Panc1 (cell line): ENCODE results near the gene VNN1. TPM values are rescaled to one million over a fixed set of nuclear protein-coding genes. Genes with fewer than 3 reads are reported as not detected.

Source experiments
- ATAC-seq: fragments of 200-7000 bp; cut with Tn5 transposase; 2 replicates; pipeline ENCODE4 v1.9.1; 2020; ENCODE audit warnings: mild to moderate bottlenecking, moderate library complexity
- BruUV-seq: library from RNA; stranded (reverse); fragments of 400-500 nt; replicated peaks from 2 replicates; lab custom pipeline; 2021; lab: Mats Ljungman, UMichigan
- CTCF ChIA-PET: fragments of 300-600 bp; sonication (Branson Sonifier 250); formaldehyde crosslinking; loops from one replicate; lab custom pipeline; 2022; ENCODE audit warnings: antibody characterized with exemption; lab: Charles Lee
- POLR2A ChIA-PET: fragments of 300-600 bp; sonication (Branson Sonifier 250); formaldehyde crosslinking; loops from one replicate; lab custom pipeline; 2022; ENCODE audit warnings: antibody characterized with exemption; lab: Charles Lee
- DNase-seq: peaks from one replicate; pipeline ENCODE4 v3.0.0-alpha.2; 2010; ENCODE audit warnings: low read depth, low spot score
- H3K27ac ChIP-seq: 2 replicates; pipeline ENCODE4 v1.5.1; 2011; ENCODE audit warnings: mild to moderate bottlenecking, low read length, inconsistent platforms
- H3K27me3 ChIP-seq: fragments of 200-500 bp; sonication (Bioruptor generic); 2 replicates; pipeline ENCODE4 v1.6.0; 2014; ENCODE audit warnings: low read length, inconsistent platforms; ENCODE audit not compliant: control insufficient read depth, insufficient read depth
- H3K36me3 ChIP-seq: fragments of 200-500 bp; sonication (Bioruptor generic); 2 replicates; pipeline ENCODE4 v1.5.1; 2014; ENCODE audit warnings: inconsistent platforms, mild to moderate bottlenecking, low read length, moderate library complexity; ENCODE audit not compliant: control insufficient read depth, insufficient read depth
- H3K4me1 ChIP-seq: 2 replicates; pipeline ENCODE4 v1.5.1; 2011; ENCODE audit warnings: inconsistent platforms, mild to moderate bottlenecking, low read length, moderate library complexity; ENCODE audit not compliant: control insufficient read depth, insufficient read depth
- H3K4me3 ChIP-seq, 2 experiments: 2 replicates each; pipeline ENCODE4 v1.5.1; 2011 to 2012; ENCODE audit warnings: low read depth in 2 of 2, low read length in 2 of 2, mild to moderate bottlenecking in 2 of 2, inconsistent platforms in 1 of 2, moderate library complexity in 1 of 2
- H3K9me3 ChIP-seq: fragments of 200-500 bp; sonication (Bioruptor generic); 2 replicates; pipeline ENCODE4 v1.5.1; 2014; ENCODE audit warnings: low read depth, mild to moderate bottlenecking, inconsistent platforms, low read length, moderate library complexity; ENCODE audit not compliant: control insufficient read depth, insufficient read depth
- POLR2AphosphoS5 ChIP-seq: IDR thresholded peaks from 2 replicates; pipeline ENCODE4 v1.6.1; 2012; ENCODE audit warnings: mild to moderate bottlenecking, low read depth, low read length, moderate library complexity
- REST ChIP-seq, 2 experiments: IDR thresholded peaks; 2 replicates each; pipeline ENCODE4 v1.6.1; 2011 to 2012; ENCODE audit warnings: low read depth in 2 of 2, control low read depth in 1 of 2, low read length in 1 of 2, mild to moderate bottlenecking in 1 of 2, moderate library complexity in 1 of 2; ENCODE audit not compliant: insufficient read depth in 1 of 2
- SIN3A ChIP-seq: IDR thresholded peaks from 2 replicates; pipeline ENCODE4 v1.6.1; 2012; ENCODE audit warnings: low read depth, mild to moderate bottlenecking, low read length, moderate library complexity, borderline replicate concordance; ENCODE audit not compliant: insufficient read depth
- TCF7L2 ChIP-seq: IDR thresholded peaks from 2 replicates; pipeline ENCODE4 v1.6.1; 2011; ENCODE audit warnings: mild to moderate bottlenecking, low read depth, low read length, inconsistent platforms
- in situ Hi-C: cut with HindIII; loops from 2 replicates; pipeline ENCODE4 v1.10.0; 2016; ENCODE audit warnings: low sequenced_read_pairs, low pct_unique_long_range_greater_than_20kb
- intact Hi-C: fragments of 100-400 bp; cut with micrococcal nuclease; formaldehyde crosslinking; loops from one replicate; pipeline ENCODE4 v1.10.0; 2022; ENCODE audit not compliant: unreplicated experiment
- total RNA-seq: library from RNA; stranded (reverse); gene quantifications from one replicate; pipeline ENCODE4 v1.2.1, GENCODE V29; 2021; ENCODE audit not compliant: unreplicated experiment
- TF ChIP-seq, protein P1 (sequence below): fragments of 450-650 bp; IDR thresholded peaks from 2 replicates; pipeline ENCODE4 v1.5.1; 2017; ENCODE audit warnings: mild to moderate bottlenecking

The VNN1 gene
- total RNA-seq, 1 experiment from 2014 or later = not detected

DNA sequence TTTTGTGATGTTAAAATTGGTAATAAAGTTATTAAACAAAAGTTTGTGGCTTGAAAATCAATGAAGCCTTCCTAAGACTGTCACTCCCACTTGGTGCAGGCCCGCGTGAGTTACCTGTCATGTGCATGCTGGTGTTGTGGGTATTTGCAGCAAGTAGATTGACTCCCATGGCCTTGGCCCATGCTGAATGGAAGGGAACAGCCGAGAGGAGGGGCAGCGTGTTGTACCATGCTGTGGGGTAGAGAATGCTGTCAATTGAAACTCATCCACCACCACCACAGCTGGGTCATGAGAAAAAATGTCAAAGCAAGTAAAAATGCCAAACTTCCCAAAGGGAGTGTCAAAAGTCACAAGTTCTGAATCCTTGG is 12.7 kb upstream of the VNN1 start:
- no peaks in the 10 kb centered on the region for H3K36me3 ChIP-seq
- no peaks in the 10 kb centered on the region for H3K4me1 ChIP-seq
- H3K9me3 ChIP-seq = no peaks in the 10 kb centered on the region
- H3K27me3 ChIP-seq = no peaks in the 10 kb centered on the region
- intact Hi-C loops (no loop called here), in situ Hi-C loops (no loop called here)
- TF ChIP-seq REST (IDR thresholded peaks at IDR 0.05; ENCODE audit: insufficient read depth in 1 of 2, low read depth in 2 of 2, low read length in 1 of 2) (no peak), POLR2AphosphoS5 (no peak), TCF7L2 (no peak), SIN3A (no peak)
- TF ChIP-seq, protein P1, sequence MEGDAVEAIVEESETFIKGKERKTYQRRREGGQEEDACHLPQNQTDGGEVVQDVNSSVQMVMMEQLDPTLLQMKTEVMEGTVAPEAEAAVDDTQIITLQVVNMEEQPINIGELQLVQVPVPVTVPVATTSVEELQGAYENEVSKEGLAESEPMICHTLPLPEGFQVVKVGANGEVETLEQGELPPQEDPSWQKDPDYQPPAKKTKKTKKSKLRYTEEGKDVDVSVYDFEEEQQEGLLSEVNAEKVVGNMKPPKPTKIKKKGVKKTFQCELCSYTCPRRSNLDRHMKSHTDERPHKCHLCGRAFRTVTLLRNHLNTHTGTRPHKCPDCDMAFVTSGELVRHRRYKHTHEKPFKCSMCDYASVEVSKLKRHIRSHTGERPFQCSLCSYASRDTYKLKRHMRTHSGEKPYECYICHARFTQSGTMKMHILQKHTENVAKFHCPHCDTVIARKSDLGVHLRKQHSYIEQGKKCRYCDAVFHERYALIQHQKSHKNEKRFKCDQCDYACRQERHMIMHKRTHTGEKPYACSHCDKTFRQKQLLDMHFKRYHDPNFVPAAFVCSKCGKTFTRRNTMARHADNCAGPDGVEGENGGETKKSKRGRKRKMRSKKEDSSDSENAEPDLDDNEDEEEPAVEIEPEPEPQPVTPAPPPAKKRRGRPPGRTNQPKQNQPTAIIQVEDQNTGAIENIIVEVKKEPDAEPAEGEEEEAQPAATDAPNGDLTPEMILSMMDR = no peak
- no peak for DNase-seq
- H3K4me3 ChIP-seq = no peak overlapping the region
- no peak overlapping the region for H3K27ac ChIP-seq
- POLR2A ChIA-PET = no interaction called here
- no TSS peak for BruUV-seq
- no peak for ATAC-seq
- CTCF ChIA-PET = no interaction called here

DNA sequence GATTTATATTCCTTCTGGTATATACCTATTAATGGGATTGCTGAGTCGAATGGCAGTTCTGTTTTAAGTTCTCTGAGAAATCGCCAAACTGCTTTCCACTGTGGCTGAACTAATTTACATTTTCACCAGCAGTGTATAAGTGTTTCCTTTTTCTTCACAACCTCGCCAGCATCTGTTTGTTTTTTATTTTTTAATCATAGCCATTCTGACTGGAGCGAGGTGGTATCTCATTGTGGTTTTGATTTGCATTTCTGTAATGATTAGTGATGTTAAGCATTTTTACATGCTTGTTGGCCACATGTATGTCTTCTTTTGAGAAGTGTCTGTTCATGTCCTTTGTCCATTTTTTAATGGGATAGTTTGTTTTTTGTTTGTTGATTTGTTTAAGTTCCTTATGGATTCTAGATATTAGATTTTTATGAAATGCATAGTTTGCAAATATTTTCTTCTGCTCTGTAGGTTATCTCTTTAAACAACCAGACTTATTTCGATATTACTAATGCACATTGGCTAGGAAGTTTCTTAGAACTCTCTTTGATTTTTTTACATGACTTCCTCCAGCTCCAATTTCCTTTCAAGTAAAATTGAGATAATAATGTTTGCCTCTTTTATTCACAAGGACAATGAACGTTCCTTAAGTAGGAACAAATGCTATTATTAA is 12.2 kb upstream of the VNN1 start:
- no peaks in the 10 kb centered on the region for H3K9me3 ChIP-seq
- ChIA-PET CTCF (no interaction called here), POLR2A (no interaction called here)
- ATAC-seq = no peak
- H3K27me3 ChIP-seq = no peaks in the 10 kb centered on the region
- intact Hi-C loops (no loop called here), in situ Hi-C loops (no loop called here)
- no peaks in the 10 kb centered on the region for H3K36me3 ChIP-seq
- TF ChIP-seq REST (IDR thresholded peaks at IDR 0.05; ENCODE audit: insufficient read depth in 1 of 2, low read depth in 2 of 2, low read length in 1 of 2) = no peak
- H3K4me3 ChIP-seq = no peak overlapping the region
- no TSS peak for BruUV-seq
- no peaks in the 10 kb centered on the region for H3K4me1 ChIP-seq
- DNase-seq = no peak
- no peak overlapping the region for H3K27ac ChIP-seq
